ENCODE results near the gene FAM107A. TPM values are rescaled to one million over a fixed set of nuclear protein-coding genes. Genes with fewer than 3 reads are reported as not detected.

The FAM107A gene
- total RNA-seq, 5 donors from 2014 or later (not counting 1 experiment from before 2014, with no cell fraction given) = 0.09 TPM; not detected in 4

GRCh38 chr3:58526515-58526957, 50.7 kb downstream of the FAM107A start:
- DNase-seq (no peak), ATAC-seq (replicated peaks in 1 of 4) (no peak)
- Histone ChIP-seq H3K9me3 (no peaks in the 10 kb centered on the region), H3K27ac (ENCODE audit: low read length) (no peak overlapping the region), H3K4me3 (ENCODE audit: control insufficient read depth in 1 of 2, extremely low read depth in 1 of 2, low read length in 1 of 2) (no peak overlapping the region), H3K36me3 (ENCODE audit: control insufficient read depth in 2 of 2, extremely low read depth in 1 of 2, insufficient read depth in 1 of 2, low read length in 1 of 2) (peaks cover 0 to 2% of the 10 kb centered on the region in 2 donors), H3K27me3 (replicated peaks in 1 of 2; ENCODE audit: control insufficient read depth in 2 of 2, extremely low read depth in 1 of 2, insufficient read depth in 2 of 2, low read length in 1 of 2) (peaks cover 0 to 4% of the 10 kb centered on the region in 2 experiments), H3K4me1 (ENCODE audit: control insufficient read depth in 1 of 2, extremely low read depth in 1 of 2, insufficient read depth in 2 of 2, low read length in 2 of 2) (no peaks in the 10 kb centered on the region)
- Mint-ChIP-seq H3K27ac (no peak overlapping the region), H3K27me3 (no peaks in the 10 kb centered on the region), H3K9me3 (no peaks in the 10 kb centered on the region), H3K4me3 (no peak overlapping the region), H3K4me1 (no peaks in the 10 kb centered on the region), H3K36me3 (no peaks in the 10 kb centered on the region)
- ChIA-PET POLR2A (no interaction called here), CTCF (interaction anchor here in 1 of 2 donors (0.7 kb wide), 1 partner anchor 12 kb away, joined by 5 read pairs; no protein-coding TSS in a partner anchor)
- WGBS (ENCODE audit: insufficient coverage) = 76% methylated on average over 2 of the region's 7 CpGs

- no peak overlapping the region for H3K27ac ChIP-seq (ENCODE audit: low read length)
- ATAC-seq (replicated peaks in 1 of 4) (no peak), DNase-seq (no peak)
- Mint-ChIP-seq H3K27ac (no peak overlapping the region), H3K4me1 (no peaks in the 10 kb centered on the region), H3K27me3 (no peaks in the 10 kb centered on the region), H3K9me3 (no peaks in the 10 kb centered on the region), H3K4me3 (no peak overlapping the region), H3K36me3 (no peaks in the 10 kb centered on the region)
- peaks cover 0 to 4% of the 10 kb centered on the region in 2 experiments for H3K27me3 ChIP-seq (replicated peaks in 1 of 2; ENCODE audit: control insufficient read depth in 2 of 2, extremely low read depth in 1 of 2, insufficient read depth in 2 of 2, low read length in 1 of 2)
- peaks cover 0 to 2% of the 10 kb centered on the region in 2 donors for H3K36me3 ChIP-seq (ENCODE audit: control insufficient read depth in 2 of 2, extremely low read depth in 1 of 2, insufficient read depth in 1 of 2, low read length in 1 of 2)
- POLR2A ChIA-PET = no interaction called here
- H3K9me3 ChIP-seq = no peaks in the 10 kb centered on the region
- no peak overlapping the region for H3K4me3 ChIP-seq (ENCODE audit: control insufficient read depth in 1 of 2, extremely low read depth in 1 of 2, low read length in 1 of 2)
- CTCF ChIA-PET = no interaction called here
- 90% methylated on average over 6 of the region's 11 CpGs for WGBS (ENCODE audit: insufficient coverage)
- H3K4me1 ChIP-seq (ENCODE audit: control insufficient read depth in 1 of 2, extremely low read depth in 1 of 2, insufficient read depth in 2 of 2, low read length in 2 of 2) = no peaks in the 10 kb centered on the region
These were observed 52.8 kb downstream of the FAM107A start for GRCh38 chr3:58524326-58524888.

- H3K27ac ChIP-seq (ENCODE audit: low read length) = no peak overlapping the region
- Mint-ChIP-seq H3K9me3 (no peaks in the 10 kb centered on the region), H3K27me3 (no peaks in the 10 kb centered on the region), H3K36me3 (no peaks in the 10 kb centered on the region), H3K27ac (no peak overlapping the region), H3K4me3 (no peak overlapping the region), H3K4me1 (no peaks in the 10 kb centered on the region)
- H3K9me3 ChIP-seq = no peaks in the 10 kb centered on the region
- H3K36me3 ChIP-seq (ENCODE audit: control insufficient read depth in 2 of 2, extremely low read depth in 1 of 2, insufficient read depth in 1 of 2, low read length in 1 of 2) = peaks cover 0 to 2% of the 10 kb centered on the region in 2 donors
- WGBS (ENCODE audit: insufficient coverage) = 100% methylated on average over 1 of the region's 5 CpGs
- DNase-seq (no peak), ATAC-seq (replicated peaks in 1 of 4) (no peak)
- peaks cover 0 to 4% of the 10 kb centered on the region in 2 experiments for H3K27me3 ChIP-seq (replicated peaks in 1 of 2; ENCODE audit: control insufficient read depth in 2 of 2, extremely low read depth in 1 of 2, insufficient read depth in 2 of 2, low read length in 1 of 2)
- CTCF ChIA-PET = no interaction called here
- POLR2A ChIA-PET = no interaction called here
- no peaks in the 10 kb centered on the region for H3K4me1 ChIP-seq (ENCODE audit: control insufficient read depth in 1 of 2, extremely low read depth in 1 of 2, insufficient read depth in 2 of 2, low read length in 2 of 2)
- H3K4me3 ChIP-seq (ENCODE audit: control insufficient read depth in 1 of 2, extremely low read depth in 1 of 2, low read length in 1 of 2) = no peak overlapping the region
These were observed 54.3 kb downstream of the FAM107A start for GRCh38 chr3:58522759-58523425.

- no peaks in the 10 kb centered on the region for H3K36me3 ChIP-seq (ENCODE audit: control insufficient read depth in 2 of 2, extremely low read depth in 1 of 2, insufficient read depth in 1 of 2, low read length in 1 of 2)
- H3K4me1 Mint-ChIP-seq = no peaks in the 10 kb centered on the region
- H3K9me3 Mint-ChIP-seq = no peaks in the 10 kb centered on the region
- H3K27me3 Mint-ChIP-seq = no peaks in the 10 kb centered on the region
- CTCF ChIA-PET = no interaction called here
- POLR2A ChIA-PET = no interaction called here
- ATAC-seq (replicated peaks in 1 of 4) (no peak), DNase-seq (no peak)
- H3K27me3 ChIP-seq (replicated peaks in 1 of 2; ENCODE audit: control insufficient read depth in 2 of 2, extremely low read depth in 1 of 2, insufficient read depth in 2 of 2, low read length in 1 of 2) = peaks cover 0 to 4% of the 10 kb centered on the region in 2 experiments
- no peaks in the 10 kb centered on the region for H3K4me1 ChIP-seq (ENCODE audit: control insufficient read depth in 1 of 2, extremely low read depth in 1 of 2, insufficient read depth in 2 of 2, low read length in 2 of 2)
- 88% methylated on average over 6 of the region's 10 CpGs for WGBS (ENCODE audit: insufficient coverage)
- no peak overlapping the region for H3K4me3 Mint-ChIP-seq
- H3K27ac Mint-ChIP-seq = no peak overlapping the region
- no peaks in the 10 kb centered on the region for H3K36me3 Mint-ChIP-seq
- no peak overlapping the region for H3K4me3 ChIP-seq (ENCODE audit: control insufficient read depth in 1 of 2, extremely low read depth in 1 of 2, low read length in 1 of 2)
- H3K27ac ChIP-seq (ENCODE audit: low read length) = no peak overlapping the region
- H3K9me3 ChIP-seq = no peaks in the 10 kb centered on the region
These were observed 55.1 kb downstream of the FAM107A start for GRCh38 chr3:58521917-58522631.

GRCh38 chr3:58521336-58521670, 55.9 kb downstream of the FAM107A start:
- Histone ChIP-seq H3K4me3 (ENCODE audit: control insufficient read depth in 1 of 2, extremely low read depth in 1 of 2, low read length in 1 of 2) (no peak overlapping the region), H3K27ac (ENCODE audit: low read length) (no peak overlapping the region), H3K9me3 (no peaks in the 10 kb centered on the region), H3K4me1 (ENCODE audit: control insufficient read depth in 1 of 2, extremely low read depth in 1 of 2, insufficient read depth in 2 of 2, low read length in 2 of 2) (no peaks in the 10 kb centered on the region), H3K27me3 (replicated peaks in 1 of 2; ENCODE audit: control insufficient read depth in 2 of 2, extremely low read depth in 1 of 2, insufficient read depth in 2 of 2, low read length in 1 of 2) (peaks cover 0 to 2% of the 10 kb centered on the region in 2 experiments), H3K36me3 (ENCODE audit: control insufficient read depth in 2 of 2, extremely low read depth in 1 of 2, insufficient read depth in 1 of 2, low read length in 1 of 2) (no peaks in the 10 kb centered on the region)
- DNase-seq (no peak), ATAC-seq (replicated peaks in 1 of 4) (no peak)
- ChIA-PET CTCF (no interaction called here), POLR2A (no interaction called here)
- H3K27me3 Mint-ChIP-seq = no peaks in the 10 kb centered on the region
- 90% methylated on average over 3 of the region's 3 CpGs for WGBS (ENCODE audit: insufficient coverage)
- no peaks in the 10 kb centered on the region for H3K4me1 Mint-ChIP-seq
- H3K36me3 Mint-ChIP-seq = no peaks in the 10 kb centered on the region
- H3K9me3 Mint-ChIP-seq = no peaks in the 10 kb centered on the region
- H3K27ac Mint-ChIP-seq = no peak overlapping the region
- H3K4me3 Mint-ChIP-seq = no peak overlapping the region

- no peaks in the 10 kb centered on the region for H3K36me3 Mint-ChIP-seq
- CTCF ChIA-PET = no interaction called here
These were observed 56.5 kb downstream of the FAM107A start for GRCh38 chr3:58520403-58521335.

More at GRCh38 chr3:58520403-58521335, 56.5 kb downstream of the FAM107A start:
- no peaks in the 10 kb centered on the region for H3K9me3 Mint-ChIP-seq
- H3K4me3 Mint-ChIP-seq = no peak overlapping the region
- Histone ChIP-seq H3K4me3 (ENCODE audit: control insufficient read depth in 1 of 2, extremely low read depth in 1 of 2, low read length in 1 of 2) (no peak overlapping the region), H3K27ac (ENCODE audit: low read length) (no peak overlapping the region), H3K4me1 (ENCODE audit: control insufficient read depth in 1 of 2, extremely low read depth in 1 of 2, insufficient read depth in 2 of 2, low read length in 2 of 2) (no peaks in the 10 kb centered on the region), H3K27me3 (replicated peaks in 1 of 2; ENCODE audit: control insufficient read depth in 2 of 2, extremely low read depth in 1 of 2, insufficient read depth in 2 of 2, low read length in 1 of 2) (peaks cover 0 to 2% of the 10 kb centered on the region in 2 experiments), H3K36me3 (ENCODE audit: control insufficient read depth in 2 of 2, extremely low read depth in 1 of 2, insufficient read depth in 1 of 2, low read length in 1 of 2) (no peaks in the 10 kb centered on the region), H3K9me3 (no peaks in the 10 kb centered on the region)
- H3K4me1 Mint-ChIP-seq = no peaks in the 10 kb centered on the region
- no peak overlapping the region for H3K27ac Mint-ChIP-seq
- POLR2A ChIA-PET = no interaction called here
- WGBS (ENCODE audit: insufficient coverage) = 59% methylated on average over 5 of the region's 8 CpGs
- no peaks in the 10 kb centered on the region for H3K27me3 Mint-ChIP-seq
- ATAC-seq (replicated peaks in 1 of 4) (no peak), DNase-seq (no peak)

All from T-cell (primary cell).